NCI-H226 (cell line): Measurements from ENCODE around the gene WDR45.
A peak's percentile ranks its signal among the peaks of the same experiment; 100 is the strongest.

ENCODE experiments used
- DNase-seq: peaks from one replicate; pipeline ENCODE4 v3.0.0-alpha.2; 2015

Gene WDR45

GRCh38 chrX:49042581-49043219 is 37.0 kb downstream of the WDR45 start:
- DNase-seq: peak; percentile 3

GRCh38 chrX:49041744-49042580 is 37.7 kb downstream of the WDR45 start:
- DNase-seq: peak; percentile 69

GRCh38 chrX:49040376-49040955 is 39.2 kb downstream of the WDR45 start:
- DNase-seq: peak; percentile 36

GRCh38 chrX:49039598-49040375 is 39.9 kb downstream of the WDR45 start:
- peak; percentile 91 for DNase-seq

GRCh38 chrX:49037883-49038475 is 41.7 kb downstream of the WDR45 start:
- peak; percentile 74 for DNase-seq

GRCh38 chrX:49030283-49030682 is 49.4 kb downstream of the WDR45 start:
- no peak for DNase-seq

- peak; percentile 53 for DNase-seq
Measured at GRCh38 chrX:49029876-49030275, 49.8 kb downstream of the WDR45 start.
